ENCODE measurements around the gene PREP.
"Not testable (repeated sequence)": the region's sequence is repeated elsewhere in the genome, so short reads cannot be mapped to it uniquely, and the experiment has no call there.

PREP gene

DNA sequence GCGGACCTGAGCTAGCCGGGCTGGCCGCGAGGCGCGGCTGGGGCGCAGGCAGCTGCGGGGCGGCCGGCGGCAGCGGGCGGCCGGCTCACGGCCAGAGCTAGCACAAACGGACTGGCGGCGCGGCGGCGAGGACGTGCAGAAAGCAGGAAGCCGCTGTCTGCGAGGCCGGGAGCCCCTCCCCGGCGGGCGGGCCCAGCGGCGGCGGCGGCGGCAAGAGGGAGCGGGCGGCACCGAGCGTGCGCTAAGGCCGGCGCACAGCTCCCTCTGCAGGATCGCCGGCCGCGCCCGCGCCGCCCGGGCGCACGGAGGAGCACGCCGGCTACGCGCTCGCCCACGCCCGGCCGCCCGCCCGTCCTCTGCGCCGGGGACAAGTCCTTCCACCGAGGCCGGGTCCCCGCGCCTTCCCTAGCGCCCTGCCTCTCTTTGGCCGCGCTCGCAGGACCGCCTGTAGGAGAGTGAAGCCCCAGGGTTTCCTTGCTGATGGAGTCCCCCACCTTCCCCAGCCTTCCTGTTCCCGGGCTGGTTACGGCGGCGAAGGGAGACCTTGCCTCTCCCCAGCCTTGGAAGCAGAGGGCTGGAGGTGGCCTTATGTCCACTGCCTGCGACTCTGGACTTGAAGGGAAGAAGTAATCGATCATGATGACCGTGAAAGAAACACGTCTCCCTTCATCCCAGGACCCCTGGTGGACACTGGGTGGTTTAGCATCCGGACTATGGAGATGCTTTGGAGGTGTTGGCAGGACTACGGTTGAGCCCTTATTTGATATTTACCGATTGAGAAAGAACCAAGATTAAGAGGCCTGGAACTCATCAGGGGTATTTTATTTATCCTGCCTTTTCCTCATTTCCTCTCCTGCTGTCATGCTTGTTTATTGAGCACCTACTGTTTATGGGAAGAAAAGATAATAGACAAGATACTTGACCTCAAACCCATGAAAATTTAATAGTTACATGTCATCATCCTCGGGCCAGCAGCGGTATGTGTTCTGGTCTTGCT, at the start of gene PREP:
TSS of gene PREP (minus strand) at position 144 of the 997 bp plus-strand sequence. CDS start 191 bp downstream, outside the sequence.
- peak; percentile 63 to 67 for DNase-seq (ENCODE audit: low read depth in 2 of 2)

DNA sequence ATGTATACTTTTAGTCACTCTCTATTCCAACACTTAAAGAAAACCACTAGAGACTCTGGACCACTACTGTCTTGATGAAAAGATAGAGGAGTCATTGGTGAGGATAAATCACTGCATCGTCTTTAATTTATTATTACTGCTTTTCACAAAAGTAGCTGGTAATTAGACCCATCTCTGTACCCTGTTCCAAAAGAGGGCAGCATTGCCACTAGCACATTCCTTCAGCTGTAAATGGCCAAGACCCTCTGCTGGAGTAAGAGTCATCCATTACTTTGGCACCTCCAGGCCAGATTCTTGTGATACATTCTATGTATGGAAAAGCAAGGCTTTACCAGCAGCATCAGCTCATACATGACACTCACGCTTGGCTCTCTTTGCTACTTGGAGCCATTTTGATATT, 49.5 kb upstream of the PREP start:
- no peak for DNase-seq (ENCODE audit: low read depth in 2 of 2)

DNA sequence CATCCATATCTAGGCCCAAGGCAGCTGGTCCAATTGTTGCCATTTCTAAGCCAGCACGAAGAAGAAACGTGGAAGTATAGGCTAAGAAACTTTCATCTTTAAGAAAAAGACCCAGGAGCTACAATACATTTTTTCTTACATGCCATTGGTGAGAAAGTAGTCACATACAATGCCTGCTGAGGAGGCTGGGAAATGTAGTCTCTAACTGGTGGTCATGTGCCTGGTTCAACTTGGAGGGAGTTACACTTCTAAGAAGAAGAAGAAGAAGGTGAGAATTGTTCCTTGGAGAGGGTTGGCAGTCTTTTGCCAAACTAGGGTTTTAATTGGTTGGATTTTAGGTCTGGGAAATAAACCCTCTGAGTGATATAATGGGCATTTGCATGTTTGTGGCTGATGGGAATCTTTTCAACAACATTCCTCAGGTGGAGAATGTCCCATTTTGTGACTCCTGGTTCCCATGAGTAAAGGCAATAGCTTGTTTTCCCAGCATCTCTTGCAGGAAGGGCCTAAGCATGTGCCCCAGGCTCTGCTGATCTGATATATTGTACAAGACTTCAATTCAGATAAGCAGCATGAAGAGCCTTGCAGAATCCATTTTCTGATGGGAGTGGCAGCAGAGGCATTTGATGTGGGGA, 47.0 kb upstream of the PREP start:
- no peak for DNase-seq (ENCODE audit: low read depth in 2 of 2)

DNA sequence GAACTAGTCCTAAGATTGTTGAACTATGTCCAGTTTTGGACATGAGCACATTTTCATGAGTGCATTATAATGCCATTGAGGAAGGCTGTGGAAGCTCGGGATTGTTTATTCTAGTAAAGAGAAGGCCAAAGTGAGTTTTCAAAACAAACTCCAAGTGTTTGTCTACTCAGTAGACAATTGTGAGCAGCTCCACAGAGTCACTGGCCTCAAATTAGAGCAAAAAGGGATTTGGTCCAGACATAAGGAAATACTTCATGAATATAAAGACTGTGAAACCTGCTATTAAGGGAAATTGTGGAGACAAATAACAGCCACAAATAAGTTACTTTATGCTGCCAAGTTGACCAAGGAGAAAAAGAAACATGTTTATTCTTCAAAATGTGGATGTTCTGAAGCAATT, 42.6 kb upstream of the PREP start:
- no peak for DNase-seq (ENCODE audit: low read depth in 2 of 2)

DNA sequence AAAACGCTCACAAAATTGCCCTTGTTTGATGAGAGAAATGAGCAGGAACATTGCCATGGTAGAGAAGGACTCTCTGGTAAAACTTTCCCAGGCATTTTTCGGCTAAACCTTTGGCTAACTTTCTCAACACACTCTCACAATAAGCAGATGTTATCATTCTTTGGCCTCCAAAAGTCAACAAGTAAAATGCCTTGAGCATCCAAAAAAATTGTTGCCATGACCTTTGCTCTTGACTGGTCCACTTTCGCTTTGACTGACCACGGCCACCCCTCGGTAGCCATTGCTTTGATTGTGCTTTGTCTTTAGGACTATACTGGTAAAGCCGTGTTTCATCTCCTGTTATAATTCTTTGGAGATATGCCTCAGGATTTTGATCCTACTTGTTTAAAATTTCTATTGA, 41.1 kb upstream of the PREP start:
- no peak for DNase-seq (ENCODE audit: low read depth in 2 of 2)

DNA sequence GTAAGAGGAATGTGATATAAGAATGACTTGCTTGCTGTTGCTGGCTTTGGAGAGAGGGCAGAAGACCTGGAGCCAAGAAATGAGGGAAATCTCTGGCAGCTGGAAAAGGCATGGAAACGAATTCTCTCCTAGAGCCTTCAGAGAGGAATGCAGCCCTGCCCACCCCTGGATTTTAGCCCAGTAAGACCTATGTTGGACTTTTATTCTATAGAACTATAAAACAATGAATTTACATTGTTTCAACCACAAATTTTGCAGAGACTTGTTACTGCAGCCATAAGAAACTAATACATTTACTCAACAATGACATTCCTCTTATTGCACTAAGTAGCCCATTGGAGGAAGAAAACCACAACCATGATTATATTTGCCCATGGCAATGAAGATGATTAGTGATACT, 39.5 kb upstream of the PREP start:
- no peak for DNase-seq (ENCODE audit: low read depth in 2 of 2)

DNA sequence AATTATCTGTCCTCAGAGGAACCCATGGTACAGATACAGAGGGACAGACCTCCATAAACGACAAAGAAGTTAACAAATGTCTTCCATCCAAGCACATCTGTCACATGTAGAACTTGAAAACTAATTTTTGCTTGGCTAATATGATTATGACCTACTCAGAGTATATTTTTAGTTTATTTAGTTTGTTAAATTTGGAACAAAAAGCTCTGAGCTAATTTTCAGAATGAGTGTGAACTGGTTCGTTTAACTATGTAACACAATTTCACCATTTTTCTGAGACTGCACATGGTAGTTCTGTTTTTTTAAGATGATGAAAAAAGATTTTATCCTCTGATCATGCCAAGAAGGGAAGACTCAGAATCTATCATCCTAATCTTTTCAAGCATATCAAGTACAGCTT, 34.4 kb upstream of the PREP start:
- DNase-seq (ENCODE audit: low read depth in 2 of 2) = no peak

DNA sequence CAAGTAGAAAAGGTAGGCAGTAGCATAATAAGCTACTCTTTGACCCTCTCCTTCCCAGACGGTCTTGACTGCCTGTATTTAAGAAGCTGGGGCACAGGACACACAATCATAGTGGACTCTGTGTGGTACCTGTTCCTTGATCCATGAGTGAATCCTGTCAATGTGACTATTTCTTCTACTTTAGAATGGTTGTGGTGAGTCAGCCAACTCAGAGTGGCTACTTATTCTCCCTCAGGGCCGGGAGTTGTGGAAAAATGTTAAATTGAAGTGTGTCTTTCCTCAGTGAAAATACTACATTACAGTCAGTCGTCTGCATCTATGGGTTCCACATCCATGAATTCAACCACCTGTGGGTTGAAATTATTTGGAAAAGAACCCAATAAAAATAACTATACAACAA, 30.8 kb upstream of the PREP start:
- DNase-seq (ENCODE audit: low read depth in 2 of 2) = no peak

DNA sequence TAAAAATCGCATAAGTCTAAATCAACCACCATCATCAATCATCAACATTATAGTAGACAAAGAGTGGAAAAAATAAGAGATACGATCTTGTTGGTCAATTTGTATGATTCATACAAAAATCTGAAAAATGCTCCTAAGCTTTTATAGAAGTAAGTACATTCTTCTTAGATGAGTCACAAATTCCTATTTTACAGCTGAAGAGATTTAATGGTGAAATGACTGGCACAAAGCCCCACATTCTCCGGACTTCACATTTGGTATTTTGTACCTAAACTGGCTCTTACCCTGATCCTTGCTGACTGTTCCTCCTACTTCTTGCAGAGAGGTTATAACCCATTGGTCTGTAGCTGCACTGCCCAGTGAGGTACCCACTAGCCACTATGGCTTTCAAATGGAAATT, 29.9 kb upstream of the PREP start:
- DNase-seq (ENCODE audit: low read depth in 2 of 2) = no peak

DNA sequence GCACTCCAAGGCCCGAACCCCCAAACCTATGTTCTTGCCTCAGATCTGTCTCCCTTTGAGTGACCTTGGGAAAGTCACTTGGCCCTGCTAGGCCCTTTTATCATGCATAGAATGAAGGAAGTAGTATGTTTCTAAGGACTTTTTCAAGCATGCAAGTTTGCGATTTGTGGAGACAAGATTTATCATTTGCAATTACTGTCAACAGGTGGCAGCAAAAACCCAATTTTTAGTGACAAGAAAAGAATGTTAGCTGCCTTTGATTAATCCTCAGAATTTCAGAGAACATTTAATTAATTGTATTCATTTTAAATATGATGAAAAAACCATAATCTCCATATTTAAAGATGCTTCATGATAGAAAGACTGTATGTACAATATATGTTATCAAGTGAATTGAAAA, 28.3 kb upstream of the PREP start:
- DNase-seq (ENCODE audit: low read depth in 2 of 2) = no peak

DNA sequence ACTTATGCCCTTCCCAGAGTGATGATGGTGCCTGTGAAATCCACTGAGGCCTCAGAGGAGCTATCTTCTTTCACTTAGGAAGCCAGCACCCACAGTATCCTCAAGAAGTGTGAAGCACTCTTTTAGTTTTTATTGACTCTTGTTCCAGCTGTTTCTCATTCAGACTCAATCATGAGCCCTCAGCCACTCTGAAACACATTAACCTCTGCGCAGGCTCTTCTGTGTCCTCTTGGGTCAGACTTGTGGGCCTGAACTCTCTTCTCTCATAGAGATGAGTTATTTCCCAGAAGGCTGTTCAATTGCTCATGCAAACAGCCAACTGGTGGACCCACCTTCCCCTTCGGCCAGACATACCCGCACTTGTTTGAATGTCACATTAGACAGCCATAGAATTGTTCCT, 27.8 kb upstream of the PREP start:
- DNase-seq (ENCODE audit: low read depth in 2 of 2) = no peak

DNA sequence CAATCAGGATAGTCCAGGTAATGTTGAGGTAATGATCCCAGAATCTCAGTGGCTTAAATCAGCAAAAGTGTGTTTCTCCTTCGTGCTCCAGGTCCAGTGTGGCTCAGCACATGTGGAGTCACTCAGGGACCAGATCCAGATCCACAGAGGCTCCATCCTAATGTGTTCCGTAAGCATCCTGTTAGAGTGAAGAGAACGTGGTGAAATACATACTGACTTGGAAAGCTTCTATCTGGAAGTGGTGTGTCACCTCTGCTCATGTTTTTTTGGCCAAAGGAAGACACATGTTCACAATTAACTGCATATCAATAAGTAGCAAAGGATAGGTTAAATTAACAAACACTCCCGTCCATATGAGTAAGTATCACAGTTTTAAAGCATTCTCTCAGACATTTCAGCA, 26.8 kb upstream of the PREP start:
- DNase-seq (ENCODE audit: low read depth in 2 of 2) = no peak

DNA sequence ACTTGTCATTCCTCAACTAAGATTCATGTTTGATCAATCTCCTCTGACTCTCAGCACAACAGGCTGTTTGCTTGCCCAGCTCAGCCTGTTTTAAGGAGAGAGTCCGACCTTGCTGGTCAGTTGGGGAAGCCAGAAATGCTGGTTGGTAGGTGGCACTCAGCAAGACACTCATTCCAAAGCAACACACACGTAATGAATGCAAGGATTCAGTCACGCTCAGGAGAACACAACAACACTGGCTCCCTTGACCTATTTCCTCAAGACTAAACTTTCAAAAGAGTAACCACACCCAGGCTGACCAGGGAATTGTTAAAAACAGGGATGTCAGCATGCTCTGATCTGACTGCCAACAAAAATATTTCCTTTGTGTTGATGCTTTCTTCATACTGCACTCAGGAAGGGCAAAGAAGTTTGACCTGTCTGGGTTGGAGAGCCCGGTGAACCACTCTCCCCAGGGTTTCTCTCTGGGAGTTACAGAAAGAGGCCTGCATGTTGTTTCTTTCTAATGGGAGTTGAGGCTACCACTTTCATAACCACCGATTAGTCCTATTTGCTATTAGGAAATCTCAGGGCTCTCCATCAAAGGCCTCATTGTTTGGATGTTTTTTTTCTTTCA, 25.6 kb upstream of the PREP start:
- DNase-seq (ENCODE audit: low read depth in 2 of 2) = no peak

DNA sequence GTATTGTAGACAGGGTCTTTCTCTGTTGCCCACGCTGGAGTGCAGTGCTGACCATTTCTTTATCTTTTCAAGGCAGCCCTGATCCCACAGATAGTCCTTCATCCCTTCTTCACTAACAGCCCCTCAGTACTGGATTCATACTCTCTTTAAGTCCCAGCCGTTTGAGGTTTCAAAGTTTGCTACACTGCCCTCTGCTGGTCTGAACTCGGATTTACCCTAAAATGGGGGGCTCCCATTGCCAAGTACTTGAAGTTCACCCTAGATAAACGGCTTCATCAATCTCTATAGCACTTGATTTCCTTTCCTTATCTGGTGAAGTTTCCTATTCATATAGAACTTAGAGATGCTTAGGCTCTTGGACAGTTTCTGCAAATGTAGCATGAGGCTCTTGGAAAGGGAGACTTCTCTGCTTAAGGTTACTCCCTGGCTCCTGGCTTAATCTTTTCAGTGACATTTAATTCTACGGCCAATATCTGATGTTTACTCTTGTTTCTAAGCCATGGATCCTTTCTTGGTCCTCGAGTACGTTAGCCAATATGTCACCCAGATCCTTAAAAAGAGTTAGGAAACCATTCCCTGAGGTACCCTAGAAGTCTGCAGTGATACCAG, 21.4 kb upstream of the PREP start:
- peak; percentile 28 to 29 for DNase-seq (ENCODE audit: low read depth in 2 of 2)

DNA sequence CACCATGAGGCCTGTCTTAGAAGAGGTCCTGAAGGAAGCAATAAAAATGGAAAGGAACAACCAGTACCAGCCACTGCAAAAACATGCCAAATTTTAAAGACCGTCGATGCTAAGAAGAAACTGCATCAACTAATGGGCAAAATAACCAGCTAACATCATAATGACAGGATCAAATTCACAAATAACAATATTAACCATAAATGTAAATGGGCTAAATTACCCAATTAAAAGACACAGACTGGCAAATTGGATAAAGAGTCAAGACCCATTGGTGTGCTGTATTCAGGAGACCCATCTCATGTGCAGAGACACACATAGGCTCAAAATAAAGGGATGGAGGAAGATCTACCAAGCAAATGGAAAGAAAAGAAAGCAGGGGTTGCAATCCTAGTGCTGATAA, 14.1 kb upstream of the PREP start:
- DNase-seq (ENCODE audit: low read depth in 2 of 2) = not testable (repeated sequence)

DNA sequence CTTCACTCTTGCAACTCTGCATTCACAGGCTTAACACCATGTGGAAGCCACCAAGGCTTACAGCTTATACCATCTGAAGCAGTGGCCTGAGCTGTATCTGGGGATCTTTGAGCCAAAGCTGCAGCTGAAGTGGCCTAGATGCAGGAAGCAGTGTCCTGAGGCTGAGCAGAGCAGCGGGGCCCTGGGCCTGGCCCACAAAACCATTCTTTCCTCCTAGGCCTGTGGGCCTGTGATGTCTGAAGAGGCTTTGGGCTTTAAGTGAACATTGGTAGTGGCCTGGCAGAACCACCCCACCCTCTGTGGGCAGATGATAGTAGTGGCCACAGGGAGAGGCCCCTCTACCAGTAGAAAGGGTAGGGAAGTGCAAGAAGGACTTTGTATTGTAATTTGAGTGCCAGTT, 6.9 kb upstream of the PREP start:
- DNase-seq (ENCODE audit: low read depth in 2 of 2) = no peak

DNA sequence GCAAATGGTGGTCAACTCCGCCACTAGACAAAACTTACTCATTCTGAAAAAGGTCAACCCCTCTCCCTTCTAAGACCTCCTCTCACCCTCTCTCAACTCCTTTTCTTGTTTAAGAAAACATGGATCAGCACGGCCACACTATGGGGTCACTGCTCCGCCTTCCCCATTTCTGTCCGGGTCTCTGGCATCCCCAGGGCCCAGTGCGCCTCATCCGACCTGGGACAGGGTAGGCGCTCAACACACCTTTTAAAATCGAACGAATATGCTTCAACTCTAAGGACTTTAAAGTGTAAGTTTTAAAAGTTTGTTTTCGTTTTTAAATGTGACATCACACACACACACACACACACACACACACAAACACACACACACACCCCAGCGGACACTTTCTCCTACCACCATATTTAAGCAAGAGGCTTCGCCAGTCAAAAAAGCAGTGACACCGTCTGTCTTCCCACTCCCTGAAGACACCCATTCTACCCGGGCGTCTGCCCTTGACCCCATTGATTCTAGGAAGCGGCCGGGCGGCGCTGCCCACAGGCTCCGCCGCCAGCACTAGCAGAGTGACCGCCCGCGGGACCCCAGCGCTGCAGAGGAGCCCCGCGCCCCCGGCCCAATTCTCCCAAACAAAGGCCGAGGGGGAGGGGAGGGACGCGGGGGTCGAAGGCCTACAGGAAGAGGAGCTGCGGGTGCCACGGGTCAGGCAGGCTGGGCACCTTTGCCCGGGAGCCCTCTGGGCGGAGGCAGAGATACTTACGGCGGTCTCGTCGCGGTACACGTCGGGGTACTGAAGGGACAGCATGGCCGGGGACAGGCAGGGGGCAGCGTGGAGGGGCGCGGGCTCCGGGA, 568 bp downstream of the PREP start:
- no peak for DNase-seq (ENCODE audit: low read depth in 2 of 2)

DNA sequence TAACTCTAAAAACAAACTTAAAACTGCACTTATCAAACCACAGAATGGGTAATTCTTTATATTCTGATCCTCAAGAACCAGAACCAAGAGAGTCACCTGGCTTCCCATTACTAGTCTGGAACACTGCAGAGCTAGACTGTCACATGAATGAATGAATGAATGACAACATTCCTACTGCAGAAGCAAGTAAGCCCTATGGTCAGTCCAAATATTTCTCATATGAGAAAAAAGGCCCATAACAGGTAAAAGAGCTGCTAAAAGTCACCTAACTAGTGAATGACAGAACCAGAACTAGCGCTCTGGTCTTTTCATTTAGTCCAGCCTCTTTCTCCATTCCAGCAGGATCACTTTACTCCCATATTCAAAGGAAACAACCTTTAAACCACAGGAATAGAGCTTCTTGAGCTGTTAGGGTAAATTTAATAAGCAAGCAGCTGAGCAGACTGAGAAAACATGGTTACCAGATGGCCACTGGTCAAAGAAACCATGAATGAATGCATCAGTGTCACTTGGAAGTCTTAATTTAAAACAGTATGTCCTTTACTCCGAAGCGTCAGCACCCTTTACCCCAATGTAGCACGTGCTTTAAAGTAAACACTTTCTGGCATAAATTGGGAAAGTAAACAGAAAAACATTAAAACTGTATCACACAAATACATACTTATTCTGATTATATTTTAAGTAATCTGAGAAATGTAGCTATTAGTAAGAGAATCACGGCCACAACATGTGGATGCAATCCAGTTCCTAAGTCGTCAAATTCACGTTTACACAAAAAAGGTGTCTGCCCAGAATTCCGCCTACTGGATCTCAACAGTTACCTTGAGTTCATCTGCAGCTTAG, 1.4 kb downstream of the PREP start:
- no peak for DNase-seq (ENCODE audit: low read depth in 2 of 2)

DNA sequence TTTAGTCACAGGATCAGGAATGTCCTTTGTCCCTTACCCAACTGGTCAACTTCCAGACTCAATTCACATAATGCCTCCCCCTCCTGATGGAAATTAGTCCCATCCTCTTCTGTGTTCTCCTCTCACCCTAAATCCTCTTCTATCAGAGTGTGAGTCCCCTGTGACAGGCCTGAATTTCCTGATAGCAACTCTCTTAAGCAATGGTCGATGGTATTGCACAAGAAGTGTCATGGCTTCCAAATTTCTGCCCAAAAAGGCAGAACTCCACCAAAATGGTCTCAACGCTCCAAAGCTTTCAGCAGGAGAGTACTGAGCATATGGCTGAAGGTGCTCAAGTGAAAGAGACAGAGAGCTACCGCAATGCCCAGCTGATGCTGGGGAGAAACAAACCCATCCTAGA, 2.4 kb downstream of the PREP start:
- no peak for DNase-seq (ENCODE audit: low read depth in 2 of 2)

DNA sequence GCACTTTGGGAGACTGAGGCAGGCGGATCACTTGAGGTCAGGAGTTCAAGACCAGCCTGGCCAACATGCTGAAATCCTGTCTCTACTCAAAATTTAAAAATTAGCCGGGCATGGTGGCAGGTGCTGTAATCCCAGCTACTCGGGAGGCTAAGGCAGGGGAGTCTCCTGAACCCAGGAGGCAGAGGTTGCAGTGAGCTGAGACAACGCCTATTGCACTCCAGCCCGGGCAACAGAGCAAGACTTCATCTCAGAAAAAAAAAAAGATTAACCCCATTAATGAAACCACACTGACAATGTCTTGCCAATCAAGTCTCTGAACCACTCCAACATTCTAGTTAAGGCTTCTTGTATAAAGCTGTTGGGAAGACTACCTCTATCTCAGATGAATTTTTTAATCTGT, 4.0 kb downstream of the PREP start:
- no peak for DNase-seq (ENCODE audit: low read depth in 2 of 2)

Data from activated CD8-positive, alpha-beta memory T cell treated with anti-CD3 and anti-CD28 coated beads for 4 hours (primary cell).